NCI-H2029 treated with DMSO at 0.1 percent for 48 hours (cell line): ENCODE measurements around the gene PKD2.

ENCODE experiments used
- DNase-seq: peaks from one replicate; lab custom pipeline; 2025; lab: John Stamatoyannopoulos, UW

The PKD2 gene

GRCh38 chr4:88027611-88028608, 20.5 kb downstream of the PKD2 start:
- no peak for DNase-seq

- DNase-seq, result no peak
Measured at GRCh38 chr4:88028946-88029345, 21.5 kb downstream of the PKD2 start.

GRCh38 chr4:88029556-88029955, 22.1 kb downstream of the PKD2 start:
- no peak for DNase-seq

- DNase-seq, result no peak
Measured at GRCh38 chr4:88030565-88031310, 23.3 kb downstream of the PKD2 start.

GRCh38 chr4:88033309-88033708, 25.9 kb downstream of the PKD2 start:
- DNase-seq, result no peak

- no peak for DNase-seq
Measured at GRCh38 chr4:88035292-88035691, 27.9 kb downstream of the PKD2 start.

GRCh38 chr4:88037447-88037846, 30.0 kb downstream of the PKD2 start:
- no peak for DNase-seq

GRCh38 chr4:88037936-88038335, 30.5 kb downstream of the PKD2 start:
- DNase-seq, result no peak

- DNase-seq, result no peak
Measured at GRCh38 chr4:88040707-88041106, 33.3 kb downstream of the PKD2 start.

GRCh38 chr4:88041626-88042025, 34.2 kb downstream of the PKD2 start:
- no peak for DNase-seq

- DNase-seq, result no peak
Measured at GRCh38 chr4:88043001-88043400, 35.6 kb downstream of the PKD2 start.

- DNase-seq, result no peak
Measured at GRCh38 chr4:88043586-88044340, 36.3 kb downstream of the PKD2 start.

- no peak for DNase-seq
Measured at GRCh38 chr4:88045021-88045420, 37.6 kb downstream of the PKD2 start.

- DNase-seq, result no peak
Measured at GRCh38 chr4:88054229-88054628, 46.8 kb downstream of the PKD2 start.

GRCh38 chr4:88054901-88055300, 47.5 kb downstream of the PKD2 start:
- DNase-seq, result no peak

GRCh38 chr4:88058295-88058694, 50.9 kb downstream of the PKD2 start:
- no peak for DNase-seq

GRCh38 chr4:88059766-88060165, 52.3 kb downstream of the PKD2 start:
- no peak for DNase-seq

- DNase-seq, result no peak
Measured at GRCh38 chr4:88060431-88060830, 53.0 kb downstream of the PKD2 start.

GRCh38 chr4:88062311-88062710, 54.9 kb downstream of the PKD2 start:
- DNase-seq, result no peak

- DNase-seq, result no peak
Measured at GRCh38 chr4:88062843-88063242, 55.4 kb downstream of the PKD2 start.

- no peak for DNase-seq
Measured at GRCh38 chr4:88063634-88064296, 56.3 kb downstream of the PKD2 start.

- DNase-seq, result no peak
Measured at GRCh38 chr4:88064410-88064809, 57.0 kb downstream of the PKD2 start.
